Stimulated activated naive CD4-positive, alpha-beta T cell (primary cell): ENCODE results near the gene TMEM179.

ENCODE experiments used
- DNase-seq, 6 experiments: peaks; one replicate each; lab custom pipeline; 2025; lab: John Stamatoyannopoulos, UW

TMEM179 gene

GRCh38 chr14:104598910-104599273 lies 5.7 kb downstream of the TMEM179 start:
- DNase-seq = no peak

GRCh38 chr14:104598039-104598909 lies 6.3 kb downstream of the TMEM179 start:
- DNase-seq = no peak

- DNase-seq = no peak
Observed at GRCh38 chr14:104597576-104597975, 7.0 kb downstream of the TMEM179 start.

- no peak for DNase-seq
Observed at GRCh38 chr14:104596927-104597351, 7.6 kb downstream of the TMEM179 start.

GRCh38 chr14:104596451-104596918 lies 8.1 kb downstream of the TMEM179 start:
- DNase-seq = no peak

GRCh38 chr14:104595911-104596450 lies 8.6 kb downstream of the TMEM179 start:
- no peak for DNase-seq

GRCh38 chr14:104595116-104595675 lies 9.4 kb downstream of the TMEM179 start:
- no peak for DNase-seq

GRCh38 chr14:104594310-104595046 lies 10.1 kb downstream of the TMEM179 start:
- no peak for DNase-seq

GRCh38 chr14:104593710-104594136 lies 10.8 kb downstream of the TMEM179 start:
- no peak for DNase-seq

GRCh38 chr14:104593241-104593701 lies 11.3 kb downstream of the TMEM179 start:
- no peak for DNase-seq

GRCh38 chr14:104592785-104593184 lies 11.8 kb downstream of the TMEM179 start:
- no peak for DNase-seq

GRCh38 chr14:104592292-104592672 lies 12.3 kb downstream of the TMEM179 start:
- no peak for DNase-seq

GRCh38 chr14:104591506-104592291 lies 12.9 kb downstream of the TMEM179 start:
- no peak for DNase-seq

- no peak for DNase-seq
Observed at GRCh38 chr14:104591031-104591430, 13.5 kb downstream of the TMEM179 start.

GRCh38 chr14:104590240-104590965 lies 14.2 kb downstream of the TMEM179 start:
- no peak for DNase-seq

GRCh38 chr14:104589338-104590195 lies 15.0 kb downstream of the TMEM179 start:
- no peak for DNase-seq

- no peak for DNase-seq
Observed at GRCh38 chr14:104588066-104588857, 16.3 kb downstream of the TMEM179 start.

GRCh38 chr14:104587641-104588040 lies 16.9 kb downstream of the TMEM179 start:
- no peak for DNase-seq
